ENCODE results near the gene IFNAR2. TPM values are rescaled to one million over a fixed set of nuclear protein-coding genes. Genes with fewer than 3 reads are reported as not detected.

IFNAR2 gene
- total RNA-seq, 2 donors from 2014 or later, result 12.2 to 12.9 TPM

DNA sequence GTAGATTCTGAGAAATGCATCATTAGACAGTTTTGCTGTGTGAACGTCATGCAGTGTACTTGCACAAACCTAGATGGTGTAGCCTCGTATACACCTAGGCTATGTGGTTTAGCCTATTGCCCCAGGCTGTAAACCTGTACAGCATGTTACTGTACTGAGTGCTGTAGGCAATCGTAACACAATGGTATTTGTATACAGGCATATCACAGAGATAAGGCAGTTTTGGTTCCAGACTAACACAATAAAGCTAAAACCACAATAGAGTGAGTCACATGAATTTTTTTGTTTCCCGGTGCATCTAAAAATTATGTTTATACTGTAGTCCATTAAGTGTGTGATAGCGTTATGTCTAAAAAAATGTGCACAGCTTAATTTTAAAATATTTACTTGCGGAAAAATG, 43.3 kb downstream of the IFNAR2 start:
- no peak overlapping the region for H3K4me3 ChIP-seq
- H3K27me3 ChIP-seq, result no peaks in the 10 kb centered on the region
- intact Hi-C loops (cut with DNase I), result no loop called here
- H3K4me1 ChIP-seq, result peaks cover 21% of the 10 kb centered on the region
- no peaks in the 10 kb centered on the region for H3K9me3 ChIP-seq
- no peak overlapping the region for H3K27ac ChIP-seq
- TF ChIP-seq, protein P1, sequence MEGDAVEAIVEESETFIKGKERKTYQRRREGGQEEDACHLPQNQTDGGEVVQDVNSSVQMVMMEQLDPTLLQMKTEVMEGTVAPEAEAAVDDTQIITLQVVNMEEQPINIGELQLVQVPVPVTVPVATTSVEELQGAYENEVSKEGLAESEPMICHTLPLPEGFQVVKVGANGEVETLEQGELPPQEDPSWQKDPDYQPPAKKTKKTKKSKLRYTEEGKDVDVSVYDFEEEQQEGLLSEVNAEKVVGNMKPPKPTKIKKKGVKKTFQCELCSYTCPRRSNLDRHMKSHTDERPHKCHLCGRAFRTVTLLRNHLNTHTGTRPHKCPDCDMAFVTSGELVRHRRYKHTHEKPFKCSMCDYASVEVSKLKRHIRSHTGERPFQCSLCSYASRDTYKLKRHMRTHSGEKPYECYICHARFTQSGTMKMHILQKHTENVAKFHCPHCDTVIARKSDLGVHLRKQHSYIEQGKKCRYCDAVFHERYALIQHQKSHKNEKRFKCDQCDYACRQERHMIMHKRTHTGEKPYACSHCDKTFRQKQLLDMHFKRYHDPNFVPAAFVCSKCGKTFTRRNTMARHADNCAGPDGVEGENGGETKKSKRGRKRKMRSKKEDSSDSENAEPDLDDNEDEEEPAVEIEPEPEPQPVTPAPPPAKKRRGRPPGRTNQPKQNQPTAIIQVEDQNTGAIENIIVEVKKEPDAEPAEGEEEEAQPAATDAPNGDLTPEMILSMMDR (IDR thresholded peaks at IDR 0.05), result no peak
- no peak for DNase-seq
- no peak for ATAC-seq
- H3K36me3 ChIP-seq (replicated peaks in 1 of 2; ENCODE audit: insufficient read depth in 1 of 2, low read depth in 2 of 2), result no peaks in the 10 kb centered on the region
- 90 to 95% methylated on average over 6 of the region's 6 CpGs for WGBS, 2 donors

DNA sequence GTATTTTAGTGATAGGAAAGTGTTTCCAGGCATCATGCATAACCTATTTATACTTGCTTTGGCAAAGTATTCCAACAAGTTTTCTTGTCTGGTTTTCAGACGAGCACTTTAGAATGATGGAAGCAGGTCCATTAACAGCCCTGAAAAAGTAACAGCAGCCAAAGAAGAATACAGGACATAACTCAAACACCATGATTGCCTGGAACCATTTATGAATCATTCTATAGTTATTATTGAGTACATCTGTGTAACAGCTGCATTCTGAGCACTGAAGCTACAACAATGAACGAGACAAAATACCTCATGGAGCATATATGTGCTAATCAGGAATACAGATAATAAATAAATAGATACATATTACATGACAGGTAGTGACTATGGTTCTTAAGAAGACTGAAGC, 49.0 kb downstream of the IFNAR2 start:
- peaks cover 4 to 12% of the 10 kb centered on the region in 2 donors for H3K36me3 ChIP-seq (replicated peaks in 1 of 2; ENCODE audit: insufficient read depth in 1 of 2, low read depth in 2 of 2)
- ATAC-seq, result no peak

DNA sequence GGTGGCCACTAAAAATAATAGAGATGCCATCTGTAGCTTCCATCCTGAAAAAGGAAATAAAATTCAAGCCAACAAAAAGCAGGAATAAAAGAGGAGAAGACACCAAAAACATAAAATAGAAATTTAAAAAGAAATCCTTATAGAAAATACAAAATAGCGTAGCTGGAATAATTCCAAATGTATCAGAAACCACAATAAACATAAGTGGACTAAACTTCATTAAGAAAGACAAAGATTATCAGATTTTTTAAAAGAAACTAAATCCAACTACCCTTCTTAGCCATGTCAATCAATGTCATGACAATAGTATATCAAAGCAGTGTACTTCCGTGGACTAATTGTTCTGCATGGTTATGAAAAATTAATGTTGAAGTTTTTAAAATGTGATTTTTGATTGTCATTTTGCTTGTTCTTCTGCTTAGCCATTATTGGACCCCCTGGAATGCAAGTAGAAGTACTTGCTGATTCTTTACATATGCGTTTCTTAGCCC, 49.6 kb downstream of the IFNAR2 start:
- Histone ChIP-seq H3K4me3 (no peak overlapping the region), H3K4me1 (no peaks in the 10 kb centered on the region), H3K9me3 (no peaks in the 10 kb centered on the region), H3K27me3 (no peaks in the 10 kb centered on the region), H3K27ac (no peak overlapping the region), H3K36me3 (replicated peaks in 1 of 2; ENCODE audit: insufficient read depth in 1 of 2, low read depth in 2 of 2) (peaks cover 4 to 13% of the 10 kb centered on the region in 2 donors)
- 96 to 98% methylated on average over 3 of the region's 3 CpGs for WGBS, 2 donors
- intact Hi-C loops (cut with DNase I), result no loop called here
- ATAC-seq, result no peak
- TF ChIP-seq POLR2A (IDR thresholded peaks at IDR 0.05), result no peak
- TF ChIP-seq, protein P1 (IDR thresholded peaks at IDR 0.05), result no peak
- DNase-seq, result no peak

More for the DNA sequence above, 49.0 kb downstream of the IFNAR2 start:
- no peaks in the 10 kb centered on the region for H3K9me3 ChIP-seq
- no peak for DNase-seq
- WGBS, 2 donors, result 93 to 96% methylated on average over 2 of the region's 2 CpGs
- H3K4me3 ChIP-seq, result no peak overlapping the region
- H3K27ac ChIP-seq, result no peak overlapping the region
- intact Hi-C loops (cut with DNase I), result no loop called here
- TF ChIP-seq POLR2A (IDR thresholded peaks at IDR 0.05), result no peak
- TF ChIP-seq, protein P1 (IDR thresholded peaks at IDR 0.05), result no peak
- no peaks in the 10 kb centered on the region for H3K27me3 ChIP-seq
- no peaks in the 10 kb centered on the region for H3K4me1 ChIP-seq

Other genes with a start within 250 kb of the IFNAR2 start
- gene OLIG2, start 204.0 kb upstream of the IFNAR2 start, total RNA-seq, result not detected
- not detected for gene OLIG1, start 159.8 kb upstream of the IFNAR2 start, total RNA-seq
- 10 to 100 TPM in 1 of 2 donors, 1 to 10 TPM in 1; 6.6 to 27.0 TPM for gene IL10RB, start 36.4 kb downstream of the IFNAR2 start, total RNA-seq
- 10 to 100 TPM; 14.2 to 17.9 TPM for gene IFNAR1, start 95.0 kb downstream of the IFNAR2 start, total RNA-seq
- 10 to 100 TPM; 30.4 to 32.3 TPM for gene IFNGR2, start 173.5 kb downstream of the IFNAR2 start, total RNA-seq